Fibroblast of upper back skin (primary cell): ENCODE results near the gene CDKAL1.
"Not testable (repeated sequence)": the region's sequence is repeated elsewhere in the genome, so short reads cannot be mapped to it uniquely, and the experiment has no call there.

ENCODE experiments used
- DNase-seq: peaks from one replicate; pipeline ENCODE4 v3.0.0-alpha.2; 2013

CDKAL1 gene

DNA sequence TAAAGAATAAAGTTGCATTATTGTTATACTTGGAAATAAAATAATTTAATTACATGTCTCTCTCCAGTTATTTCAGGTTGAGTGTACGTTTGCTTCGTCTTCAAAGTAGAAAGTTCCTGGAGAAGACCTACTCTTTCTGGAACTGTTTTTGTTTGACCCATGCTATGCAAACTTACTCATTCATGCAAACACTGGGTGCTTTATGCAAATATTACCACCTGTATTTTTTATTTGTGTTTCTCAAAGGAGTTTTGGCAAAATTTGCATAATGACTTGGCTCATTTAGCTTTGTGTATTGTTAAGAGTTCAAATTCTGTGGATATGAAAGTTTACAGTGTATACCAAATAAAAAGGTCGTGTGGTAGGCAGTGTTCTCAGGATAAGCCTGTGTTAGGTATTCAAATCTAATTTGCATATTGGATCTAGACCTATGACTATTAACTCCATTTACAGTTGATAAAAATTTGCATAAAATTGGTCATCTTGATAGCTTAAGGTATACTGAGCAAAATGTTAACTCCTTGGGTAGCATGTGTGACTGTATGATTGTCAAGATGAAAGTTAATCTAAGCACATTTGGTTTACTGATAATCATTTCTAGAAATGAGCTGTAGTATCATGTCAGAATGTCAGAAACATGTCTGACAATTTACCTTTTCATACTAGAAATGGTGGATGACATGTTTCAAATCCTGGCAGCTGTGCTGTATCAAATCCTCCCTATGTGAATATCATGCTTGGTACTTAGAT is 65.2 kb downstream of the CDKAL1 start:
- no peak for DNase-seq

DNA sequence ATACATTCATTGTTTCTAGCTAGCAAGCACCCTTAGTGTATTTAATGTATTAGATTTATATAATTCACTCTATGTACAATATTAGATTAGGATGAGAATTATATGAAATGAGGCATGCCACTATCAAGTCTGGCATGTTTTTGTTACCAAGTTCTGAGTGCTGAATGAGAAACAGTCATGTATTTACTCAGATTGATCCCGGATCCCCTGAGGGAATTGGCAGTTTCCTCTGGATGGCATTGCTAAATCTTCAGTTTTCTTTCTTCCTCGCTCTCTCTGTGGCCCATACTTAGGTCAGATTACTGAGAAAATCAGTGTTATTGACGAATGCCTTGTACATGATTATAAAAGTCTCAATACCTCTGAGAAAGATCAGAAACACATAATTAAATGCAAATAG is 66.6 kb downstream of the CDKAL1 start:
- no peak for DNase-seq

DNA sequence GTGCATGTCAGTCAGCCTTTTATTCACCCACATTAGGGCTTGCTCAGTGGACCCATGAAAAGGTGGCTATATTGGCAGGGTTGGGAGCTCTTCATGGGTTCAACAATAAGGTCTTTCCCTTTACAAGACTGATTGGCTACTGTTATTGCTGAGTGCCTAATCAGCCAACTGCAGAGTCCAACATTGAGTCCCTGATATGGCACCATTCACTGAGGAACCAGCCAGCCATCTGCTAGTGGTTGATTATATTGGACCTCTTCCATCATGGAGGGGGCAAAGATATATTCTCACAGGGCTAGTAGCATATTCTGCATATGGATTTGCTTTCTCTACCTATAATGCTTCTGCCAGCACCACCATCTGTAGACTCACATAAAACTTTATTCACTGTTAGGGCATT is 69.9 kb downstream of the CDKAL1 start:
- no peak for DNase-seq

GRCh38 chr6:20605061-20605460 is 70.8 kb downstream of the CDKAL1 start:
- no peak for DNase-seq

DNA sequence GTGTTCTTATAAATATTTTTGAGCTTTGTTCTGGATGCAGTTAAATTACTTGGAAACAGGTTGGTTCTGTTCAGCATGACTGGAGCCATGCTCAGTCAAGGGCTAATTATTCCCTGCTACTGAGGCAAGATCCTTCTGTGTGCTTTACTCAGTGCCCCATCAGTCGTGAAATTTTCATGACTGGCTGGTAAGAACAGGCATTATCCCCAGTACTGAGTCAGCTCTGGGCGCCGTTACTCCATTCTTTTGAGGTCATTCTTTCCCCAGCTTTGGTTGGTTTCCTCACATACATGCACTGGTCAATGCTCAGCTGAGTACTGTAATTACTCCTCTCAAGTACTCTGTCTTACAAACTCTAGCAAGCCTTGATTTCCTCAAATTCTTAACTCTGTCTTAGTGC is 71.3 kb downstream of the CDKAL1 start:
- peak; percentile 10 for DNase-seq

GRCh38 chr6:20606831-20607230 is 72.6 kb downstream of the CDKAL1 start:
- DNase-seq, result no peak

DNA sequence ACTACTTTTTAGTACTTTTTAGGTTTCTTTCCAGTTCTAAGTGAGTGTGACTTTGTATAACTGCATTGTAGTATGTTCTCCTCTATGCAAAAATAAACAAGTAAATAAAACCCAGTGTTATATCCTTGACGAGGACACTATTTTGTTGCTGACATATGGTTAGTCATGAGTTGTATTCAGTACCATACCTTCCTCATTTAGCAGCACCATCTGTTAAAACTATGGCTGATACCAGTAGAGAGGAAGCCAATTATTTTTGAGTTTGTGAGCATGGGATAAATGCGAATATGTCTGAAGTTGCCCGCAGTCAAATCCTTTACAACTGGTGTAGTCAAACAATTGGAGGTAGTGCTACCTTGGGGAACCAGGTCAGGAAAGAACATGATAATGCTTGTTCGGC is 74.1 kb downstream of the CDKAL1 start:
- DNase-seq, result no peak

DNA sequence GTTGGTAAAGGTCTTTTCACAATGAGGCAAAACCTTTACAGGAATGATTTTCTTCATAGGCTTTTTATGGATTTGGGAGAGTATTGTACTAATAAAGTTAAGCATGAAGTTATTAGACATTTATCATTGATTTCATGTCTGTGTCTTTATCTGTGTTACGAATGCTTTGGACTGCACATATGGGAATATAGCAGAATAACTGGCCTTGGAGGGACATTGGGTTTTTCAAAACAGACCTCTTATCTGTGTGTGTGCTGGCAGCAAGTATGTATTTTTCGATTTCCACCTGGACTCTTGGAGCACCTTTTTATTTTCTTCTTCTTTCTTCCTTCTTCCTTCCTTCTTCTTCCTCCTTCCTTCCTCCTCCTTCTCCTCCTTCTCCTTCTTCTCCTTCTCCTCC is 74.6 kb downstream of the CDKAL1 start:
- DNase-seq, result no peak

DNA sequence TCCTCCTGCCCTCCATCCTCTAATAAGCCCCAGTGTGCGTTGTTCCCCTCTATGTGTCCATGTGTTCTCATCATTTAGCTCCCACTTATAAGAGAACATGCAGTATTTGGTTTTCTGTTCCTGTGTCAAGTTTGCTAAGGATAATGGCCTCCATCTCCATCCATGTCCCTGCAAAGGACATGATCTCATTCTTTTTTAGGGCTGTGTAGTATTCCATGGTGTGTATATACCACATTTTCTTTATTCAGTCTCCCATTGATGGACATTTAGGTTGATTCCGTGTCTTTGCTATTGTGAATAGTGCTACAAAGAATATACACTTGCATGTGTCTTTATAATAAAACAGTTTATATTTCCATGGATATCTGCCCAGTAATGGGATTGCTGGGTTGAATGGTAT is 75.7 kb downstream of the CDKAL1 start:
- not testable (repeated sequence) for DNase-seq

DNA sequence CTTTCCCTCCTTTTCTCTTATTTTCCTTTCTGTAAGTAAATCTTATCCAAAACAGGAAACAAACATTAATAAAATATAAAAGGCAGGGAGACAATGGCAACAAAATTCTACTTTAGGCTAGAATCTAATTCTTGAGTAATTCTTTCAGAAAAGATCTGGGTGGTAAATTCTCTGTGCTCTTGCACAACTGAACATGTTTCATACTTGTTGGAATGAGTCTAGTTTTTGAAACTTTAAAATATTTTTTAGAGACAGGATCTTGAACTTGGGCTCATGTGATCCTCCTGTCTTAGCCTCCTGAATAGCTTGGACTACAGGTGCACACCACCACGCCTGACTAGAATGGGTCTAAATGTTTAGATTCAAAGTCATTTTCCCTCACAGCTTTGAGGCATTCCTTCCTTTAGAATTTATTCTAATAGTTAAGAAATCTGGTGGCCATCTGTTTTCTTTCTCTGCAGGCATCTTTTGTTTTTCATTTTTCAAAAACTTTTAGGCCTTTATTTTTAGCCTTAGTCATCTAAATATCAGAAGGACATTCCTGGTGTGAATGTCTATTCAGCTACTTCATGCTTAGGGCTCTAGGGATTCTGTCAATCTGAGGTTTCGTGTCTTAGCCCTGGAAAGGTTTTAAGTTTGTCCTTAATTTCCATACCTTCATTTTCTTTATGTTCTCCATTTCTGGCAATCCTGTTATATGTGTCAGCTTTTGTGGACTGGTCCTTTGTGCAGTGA is 76.5 kb downstream of the CDKAL1 start:
- peak; percentile 29 for DNase-seq

DNA sequence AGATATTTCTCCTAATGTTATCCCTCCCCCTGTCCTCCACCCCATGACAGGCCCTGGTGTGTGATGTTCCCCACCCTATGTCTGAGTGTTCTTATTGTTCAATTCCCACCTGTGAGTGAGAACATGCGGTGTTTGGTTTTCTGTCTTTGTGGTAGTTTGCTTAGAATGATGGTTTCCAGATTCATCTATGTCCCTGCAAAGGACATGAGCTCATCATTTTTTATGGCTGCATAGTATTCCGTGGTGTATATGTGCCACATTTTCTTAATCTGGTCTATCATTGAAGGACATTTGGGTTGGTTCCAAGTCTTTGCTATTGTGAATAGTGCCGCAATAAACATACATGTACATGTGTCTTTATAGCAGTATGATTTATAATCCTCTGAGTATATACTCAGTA is 83.3 kb downstream of the CDKAL1 start:
- not testable (repeated sequence) for DNase-seq

GRCh38 chr6:20620043-20620442 is 85.8 kb downstream of the CDKAL1 start:
- DNase-seq, result peak; percentile 72

- no peak for DNase-seq
Observed at GRCh38 chr6:20623761-20624160, 89.5 kb downstream of the CDKAL1 start.

GRCh38 chr6:20626165-20626564 is 91.9 kb downstream of the CDKAL1 start:
- no peak for DNase-seq

- no peak for DNase-seq
Observed at GRCh38 chr6:20629509-20629908, 95.3 kb downstream of the CDKAL1 start.

DNA sequence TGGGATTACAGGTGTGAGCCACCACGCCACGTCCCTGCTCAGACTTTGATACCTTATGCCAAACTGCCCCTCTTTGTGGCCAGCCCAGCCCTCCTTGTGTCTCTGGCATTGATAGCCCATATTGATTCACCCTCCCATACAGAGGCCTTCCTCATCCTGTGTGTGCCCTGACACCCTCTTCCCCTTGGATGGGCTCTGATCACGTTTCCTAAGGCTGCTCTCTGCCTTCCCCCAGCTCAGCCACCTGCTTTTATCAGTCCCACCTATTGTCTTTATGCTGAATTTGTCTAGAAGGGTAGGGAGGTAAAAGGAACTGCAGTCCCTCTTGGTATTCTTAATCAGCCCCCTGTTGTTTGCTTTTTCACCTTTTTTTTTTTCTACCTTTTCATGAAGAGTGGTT is 95.9 kb downstream of the CDKAL1 start:
- no peak for DNase-seq

DNA sequence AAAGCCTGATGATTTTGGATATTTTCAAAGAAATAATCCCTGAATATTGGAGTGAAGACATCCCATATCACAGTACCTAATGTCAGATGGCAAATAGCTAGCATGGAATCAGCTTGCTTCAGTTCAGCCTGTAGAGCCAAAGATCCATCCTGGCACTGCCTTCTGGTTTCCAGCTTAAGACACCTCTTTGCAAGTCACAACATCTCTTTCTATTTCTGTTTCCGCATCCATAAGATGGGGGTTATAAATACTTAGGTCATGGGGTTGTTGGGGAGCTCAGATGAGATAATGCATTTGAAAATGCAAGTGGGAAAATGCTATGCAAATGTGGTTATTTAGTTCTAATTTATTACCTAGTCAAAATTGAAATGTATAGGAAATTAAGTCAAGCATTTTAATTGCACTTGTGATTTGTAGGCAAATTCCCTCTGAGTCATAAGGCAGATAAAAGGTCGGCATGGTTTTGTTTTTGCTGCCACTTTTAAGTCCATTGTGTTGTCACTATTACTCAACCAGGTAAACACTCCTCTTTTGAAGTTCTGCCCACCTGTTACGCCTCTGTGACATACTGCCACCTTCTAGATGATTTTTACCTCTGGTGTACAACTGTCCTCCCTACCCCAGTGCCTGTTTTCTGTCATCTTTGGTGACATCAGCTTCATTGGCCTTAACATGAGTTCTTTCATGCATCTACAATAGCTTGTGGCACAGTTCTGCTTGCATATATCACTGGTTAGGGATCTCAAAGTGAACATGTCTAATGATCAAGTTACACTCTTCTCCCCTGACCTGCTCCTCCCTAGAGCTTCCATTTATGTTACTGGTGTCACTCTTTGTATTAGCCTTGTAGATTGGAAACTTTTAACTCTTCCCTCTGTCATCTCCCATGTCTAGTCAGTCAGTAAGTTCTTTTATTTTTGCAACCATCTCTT is 96.6 kb downstream of the CDKAL1 start:
- DNase-seq, result no peak

- DNase-seq, result no peak
Observed at GRCh38 chr6:20631549-20631924, 97.3 kb downstream of the CDKAL1 start.

GRCh38 chr6:20632696-20633095 is 98.4 kb downstream of the CDKAL1 start:
- no peak for DNase-seq

GRCh38 chr6:20633566-20634340 is 99.5 kb downstream of the CDKAL1 start:
- DNase-seq, result no peak

- DNase-seq, result no peak
Observed at GRCh38 chr6:20639161-20639560, 104.9 kb downstream of the CDKAL1 start.

- no peak for DNase-seq
Observed at GRCh38 chr6:20640181-20640580, 105.9 kb downstream of the CDKAL1 start.

GRCh38 chr6:20642441-20642840 is 108.2 kb downstream of the CDKAL1 start:
- DNase-seq, result no peak
